Stimulated activated CD4-positive, alpha-beta T cell treated with anti-CD3 and anti-CD28 coated beads, Interleukin-2, amount 100 ng/mL, for 4 hours (primary cell): ENCODE data around the gene ADSS1.

Source experiments
- DNase-seq: peaks from one replicate; pipeline ENCODE4 v3.0.0-alpha.2; 2020; ENCODE audit warnings: low read depth

ADSS1 gene

DNA sequence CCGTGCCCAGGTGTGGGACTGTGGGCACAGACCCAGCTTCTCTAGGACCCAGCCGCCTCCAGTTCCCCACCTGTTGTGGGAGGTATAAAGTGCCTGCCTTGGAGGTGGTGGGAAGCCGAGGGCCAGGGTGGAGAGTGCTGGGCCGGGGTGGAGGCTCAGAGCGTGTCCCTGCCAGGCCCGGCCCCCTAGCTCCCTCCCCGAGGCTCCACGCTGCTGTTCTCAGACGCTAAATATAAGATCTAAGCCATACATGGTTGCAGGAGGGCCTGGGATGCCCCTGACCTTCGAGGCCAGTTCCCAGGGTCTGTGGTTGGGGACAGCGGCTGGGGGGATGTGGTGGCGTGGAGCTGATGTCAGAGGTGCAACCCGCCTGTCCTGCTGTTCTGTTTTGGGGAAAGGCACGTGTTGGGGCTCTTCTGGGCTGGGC, 23.8 kb upstream of the ADSS1 start:
- DNase-seq: no peak

- no peak for DNase-seq
Observed at GRCh38 chr14:104700747-104701217, 23.2 kb upstream of the ADSS1 start.

DNA sequence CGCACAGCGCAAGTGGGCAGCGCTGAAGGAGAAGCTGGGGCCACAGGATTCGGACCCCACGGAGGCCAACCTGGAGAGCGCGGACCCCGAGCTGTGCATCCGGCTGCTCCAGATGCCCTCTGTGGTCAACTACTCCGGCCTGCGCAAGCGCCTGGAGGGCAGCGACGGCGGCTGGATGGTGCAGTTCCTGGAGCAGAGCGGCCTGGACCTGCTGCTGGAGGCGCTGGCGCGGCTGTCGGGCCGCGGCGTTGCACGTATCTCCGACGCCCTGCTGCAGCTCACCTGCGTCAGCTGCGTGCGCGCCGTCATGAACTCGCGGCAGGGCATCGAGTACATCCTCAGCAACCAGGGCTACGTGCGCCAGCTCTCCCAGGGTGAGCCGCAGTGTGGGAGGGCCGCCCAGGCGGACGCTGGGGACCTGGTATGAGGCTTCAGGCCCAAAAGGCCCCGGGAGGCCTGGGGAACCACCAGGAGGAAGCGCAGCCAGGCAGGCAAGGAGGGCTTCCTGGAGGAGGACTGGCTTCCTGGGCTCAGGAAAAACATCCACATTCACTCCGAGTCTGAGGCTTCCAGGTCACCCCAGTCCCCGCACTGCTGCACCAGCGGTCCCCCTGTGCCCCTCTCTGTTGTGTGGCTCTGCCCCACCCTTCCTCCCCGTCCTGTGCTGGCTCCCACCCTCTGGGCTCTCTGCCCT, 22.5 kb upstream of the ADSS1 start:
- no peak for DNase-seq

GRCh38 chr14:104702106-104702505, 21.9 kb upstream of the ADSS1 start:
- DNase-seq: no peak

- DNase-seq: no peak
Observed at GRCh38 chr14:104702673-104703072, 21.4 kb upstream of the ADSS1 start.

DNA sequence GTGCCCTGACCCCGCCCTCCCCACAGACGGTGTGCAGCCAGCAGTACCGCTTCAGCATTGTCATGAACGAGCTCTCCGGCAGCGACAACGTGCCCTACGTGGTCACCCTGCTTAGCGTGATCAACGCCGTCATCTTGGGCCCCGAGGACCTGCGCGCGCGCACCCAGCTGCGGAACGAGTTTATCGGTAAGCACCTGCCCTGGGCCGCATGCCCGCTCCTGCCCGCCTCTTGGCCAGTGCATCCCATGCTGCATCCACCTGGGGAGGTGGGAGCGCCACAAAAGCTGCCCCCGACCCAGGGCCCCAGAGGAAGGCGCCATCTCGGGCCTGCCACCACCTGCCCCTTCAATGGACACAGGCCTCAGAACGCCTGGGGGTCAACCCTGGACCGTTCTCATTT, 20.8 kb upstream of the ADSS1 start:
- no peak for DNase-seq

DNA sequence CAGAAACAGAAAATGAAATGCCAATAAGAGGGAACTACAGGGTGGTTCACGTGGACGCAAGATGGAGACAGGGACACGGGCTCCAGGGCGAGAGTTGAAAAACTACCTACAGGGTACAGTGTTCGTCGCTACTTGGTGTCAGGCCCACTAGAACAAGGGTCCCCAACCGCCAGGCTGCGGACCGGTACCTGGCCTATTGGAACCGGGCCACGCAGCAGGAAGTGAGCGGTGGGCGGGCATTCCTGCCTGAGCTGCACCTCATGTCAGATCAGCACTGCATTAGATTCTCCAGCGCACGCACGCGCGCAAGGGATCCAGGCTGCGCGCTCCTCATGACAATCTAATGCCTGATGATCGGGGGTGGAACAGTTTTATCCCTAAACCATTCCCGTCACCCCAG, 19.8 kb upstream of the ADSS1 start:
- no peak for DNase-seq

DNA sequence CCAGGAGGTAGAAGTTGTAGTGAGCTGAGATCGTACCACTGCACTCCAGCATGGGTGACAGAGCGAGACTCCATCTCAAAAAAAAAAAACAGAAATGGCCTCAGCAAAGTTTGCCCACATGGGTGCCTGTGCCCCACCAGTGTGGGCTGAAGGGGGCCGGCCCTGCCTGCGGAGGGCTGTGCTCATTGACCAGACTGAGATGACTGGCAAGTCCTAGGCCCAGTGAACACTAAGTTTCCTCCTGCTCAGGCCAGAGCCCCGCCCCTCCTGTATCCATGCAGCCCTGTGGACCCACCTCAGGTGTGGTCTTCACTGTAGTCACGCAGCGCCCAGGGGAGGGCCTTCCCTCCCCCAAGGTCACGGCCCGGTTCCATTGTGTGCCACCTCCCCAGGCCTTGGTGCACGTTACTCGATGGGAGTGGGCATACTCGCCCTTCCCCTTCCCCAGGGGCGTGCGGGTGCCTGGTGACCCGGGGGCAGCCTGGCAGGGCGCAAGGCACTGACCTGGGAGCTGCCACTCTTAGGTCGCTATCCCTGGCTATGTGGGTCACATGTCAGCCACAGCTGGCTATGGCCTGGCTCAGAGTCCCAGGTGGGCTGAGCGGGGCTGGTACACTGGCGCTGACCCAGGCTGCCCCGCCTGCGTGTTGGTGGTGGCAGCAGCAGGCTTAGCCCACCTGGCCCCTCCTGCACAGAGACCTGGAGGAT, 18.5 kb upstream of the ADSS1 start:
- DNase-seq: no peak

DNA sequence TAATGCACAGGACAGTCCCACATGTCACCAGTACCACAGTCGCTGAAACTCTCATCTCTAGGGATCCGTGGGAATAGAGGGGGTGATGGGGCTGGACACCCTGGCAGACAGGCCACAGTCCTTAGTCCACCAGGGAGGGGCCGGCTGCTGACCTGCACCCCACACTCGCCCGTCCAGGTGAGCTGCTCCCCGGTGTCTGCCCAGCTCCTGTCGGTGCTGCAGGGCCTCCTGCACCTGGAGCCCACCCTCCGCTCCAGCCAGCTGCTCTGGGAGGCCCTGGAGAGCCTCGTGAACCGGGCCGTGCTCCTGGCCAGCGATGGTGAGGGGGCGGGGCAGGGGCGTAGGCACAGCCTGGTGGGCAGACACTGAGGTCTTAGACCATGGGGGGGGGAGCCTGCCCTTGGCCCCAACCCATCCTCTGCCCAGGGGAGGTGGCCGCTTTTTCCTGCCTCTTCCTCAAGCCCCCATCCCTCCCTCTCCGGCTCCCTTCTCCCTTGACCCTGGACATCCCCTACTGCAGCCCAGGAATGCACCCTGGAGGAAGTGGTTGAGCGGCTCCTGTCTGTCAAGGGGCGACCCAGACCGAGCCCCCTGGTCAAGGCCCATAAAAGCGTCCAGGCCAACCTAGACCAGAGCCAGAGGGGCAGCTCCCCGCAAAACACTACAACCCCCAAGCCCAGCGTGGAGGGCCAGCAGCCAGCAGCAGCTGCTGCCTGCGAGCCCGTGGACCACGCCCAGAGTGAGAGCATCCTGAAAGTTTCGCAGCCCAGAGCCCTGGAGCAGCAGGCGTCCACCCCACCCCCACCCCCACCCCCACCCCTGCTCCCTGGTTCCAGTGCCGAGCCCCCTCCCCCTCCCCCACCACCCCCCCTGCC, 17.1 kb upstream of the ADSS1 start:
- DNase-seq: no peak

GRCh38 chr14:104707608-104708595, 16.1 kb upstream of the ADSS1 start:
- DNase-seq: no peak

GRCh38 chr14:104708606-104709268, 15.3 kb upstream of the ADSS1 start:
- peak; percentile 58 for DNase-seq

DNA sequence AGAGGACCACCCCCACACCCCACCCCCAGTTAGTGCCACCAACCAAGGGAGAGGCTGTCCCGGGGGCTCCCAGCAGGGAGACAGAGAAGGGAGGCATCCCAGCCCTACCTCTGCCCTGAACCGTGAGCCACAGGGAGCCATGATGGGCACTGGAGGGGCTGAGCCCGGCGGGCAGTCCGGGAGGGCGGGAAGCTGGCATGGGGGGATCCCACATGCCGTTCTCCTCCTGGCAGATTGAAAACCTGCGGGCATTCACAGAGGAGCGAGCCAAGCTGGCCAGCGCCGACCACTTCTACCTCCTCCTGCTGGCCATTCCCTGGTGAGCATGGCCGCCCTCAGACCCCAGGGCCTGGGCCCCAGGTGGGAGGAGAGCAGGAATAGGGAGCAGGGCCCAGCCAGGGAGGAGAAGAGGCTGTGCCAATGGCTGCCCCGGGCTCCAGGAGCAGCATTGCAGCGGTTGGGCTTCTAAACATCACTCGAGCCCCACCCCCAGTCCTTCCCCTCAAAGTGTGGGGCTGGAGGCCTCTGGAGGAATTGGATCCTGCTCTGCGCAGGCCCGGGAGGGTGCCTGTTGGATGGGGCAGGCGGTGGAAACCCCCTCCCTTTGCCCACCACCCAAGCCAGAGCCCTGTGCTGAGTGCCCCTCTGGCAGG, 14.5 kb upstream of the ADSS1 start:
- no peak for DNase-seq

DNA sequence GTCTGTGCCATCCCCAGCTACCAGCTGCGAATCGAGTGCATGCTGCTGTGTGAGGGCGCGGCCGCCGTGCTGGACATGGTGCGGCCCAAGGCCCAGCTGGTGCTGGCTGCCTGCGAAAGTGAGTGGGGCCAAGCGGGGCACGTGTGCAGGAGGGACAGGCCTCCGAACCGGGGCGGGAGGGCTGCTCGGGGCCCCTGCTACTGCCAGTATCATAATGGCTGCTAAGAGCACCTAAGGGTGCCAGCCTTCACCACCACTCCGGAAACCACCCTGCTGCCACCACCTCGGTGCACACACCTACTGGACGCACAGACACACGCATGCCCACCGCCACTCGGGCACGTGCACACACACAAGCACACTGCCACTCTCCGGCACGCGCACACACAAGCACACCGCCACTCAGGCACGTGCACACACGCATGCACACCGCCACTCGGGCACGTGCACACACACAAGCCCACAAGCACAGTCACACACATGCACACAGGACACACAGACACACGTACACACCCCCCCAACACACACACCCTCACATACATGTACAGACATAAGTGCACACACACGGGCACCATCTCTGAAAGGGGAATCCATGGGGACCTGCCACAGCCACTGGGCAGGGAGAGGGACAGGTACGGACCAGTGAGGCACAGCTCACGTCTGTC, 13.8 kb upstream of the ADSS1 start:
- DNase-seq: no peak

GRCh38 chr14:104712881-104713734, 10.9 kb upstream of the ADSS1 start:
- no peak for DNase-seq

GRCh38 chr14:104714066-104714465, 10.0 kb upstream of the ADSS1 start:
- DNase-seq: no peak

- no peak for DNase-seq
Observed at GRCh38 chr14:104714681-104715080, 9.3 kb upstream of the ADSS1 start.

DNA sequence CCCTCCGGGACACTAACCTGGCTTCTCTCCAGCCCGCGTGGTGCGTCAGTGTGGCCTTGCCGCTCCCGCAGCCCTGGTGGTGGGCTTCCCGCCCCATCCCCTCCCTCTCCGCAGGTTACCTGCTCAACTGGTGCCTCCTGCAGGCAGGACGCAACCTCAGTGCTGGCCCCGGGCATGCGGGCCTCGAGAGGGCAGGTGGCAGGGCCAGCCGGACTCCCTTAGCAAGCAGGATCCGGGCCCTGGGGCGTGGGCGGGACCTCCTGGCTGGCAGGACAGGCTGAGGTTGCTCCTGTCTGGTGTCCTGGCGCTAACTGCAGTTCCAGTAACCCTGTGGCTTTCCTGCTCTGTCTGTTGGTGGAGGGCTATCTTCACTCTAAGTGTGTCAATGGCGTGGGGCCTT, 8.6 kb upstream of the ADSS1 start:
- no peak for DNase-seq

- no peak for DNase-seq
Observed at GRCh38 chr14:104715871-104716270, 8.2 kb upstream of the ADSS1 start.

DNA sequence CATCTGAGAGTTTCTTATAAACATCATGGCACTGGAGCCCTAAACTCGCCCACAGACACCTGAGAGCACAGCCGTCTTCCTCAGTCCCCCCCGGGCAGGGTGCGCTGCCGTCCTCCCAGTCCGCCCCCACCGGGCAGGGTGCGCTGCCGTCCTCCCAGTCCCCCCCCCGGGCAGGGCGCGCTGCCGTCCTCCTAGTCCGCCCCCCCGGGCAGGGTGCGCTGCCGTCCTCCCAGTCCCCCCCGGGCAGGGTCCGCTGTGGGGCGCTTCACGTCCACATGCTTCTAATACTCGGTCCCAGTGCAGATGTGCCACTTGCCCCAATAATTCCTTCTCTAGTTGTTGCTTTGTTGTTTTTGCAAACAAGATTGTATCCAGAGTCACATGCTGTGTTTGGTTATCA, 6.9 kb upstream of the ADSS1 start:
- no peak for DNase-seq
